Neural cell (in vitro differentiated cells): Measurements from ENCODE around the gene BTBD18.

Experiments used
- EZH2 ChIP-seq: fragments of 200-600, 300-800 bp; shearing (Covaris generic), sonication (generic); IDR thresholded peaks from 2 replicates; pipeline ENCODE4 v1.6.1; 2014; ENCODE audit warnings: antibody characterized with exemption, low read length, borderline replicate concordance, mild to moderate bottlenecking; ENCODE audit not compliant: insufficient read depth, poor library complexity, severe bottlenecking
- POLR2AphosphoS5 ChIP-seq: IDR thresholded peaks from 2 replicates; pipeline ENCODE4 v1.6.1; 2012
- TF ChIP-seq, protein P1 (sequence below): fragments of 450-650 bp; IDR thresholded peaks from 2 replicates; pipeline ENCODE4 v1.5.1; 2014; ENCODE audit warnings: antibody characterized with exemption, mild to moderate bottlenecking, moderate library complexity; ENCODE audit not compliant: poor library complexity, severe bottlenecking
- TF ChIP-seq, protein P2 (sequence below): IDR thresholded peaks from 2 replicates; pipeline ENCODE4 v1.6.1; 2012; ENCODE audit warnings: borderline replicate concordance

DNA sequence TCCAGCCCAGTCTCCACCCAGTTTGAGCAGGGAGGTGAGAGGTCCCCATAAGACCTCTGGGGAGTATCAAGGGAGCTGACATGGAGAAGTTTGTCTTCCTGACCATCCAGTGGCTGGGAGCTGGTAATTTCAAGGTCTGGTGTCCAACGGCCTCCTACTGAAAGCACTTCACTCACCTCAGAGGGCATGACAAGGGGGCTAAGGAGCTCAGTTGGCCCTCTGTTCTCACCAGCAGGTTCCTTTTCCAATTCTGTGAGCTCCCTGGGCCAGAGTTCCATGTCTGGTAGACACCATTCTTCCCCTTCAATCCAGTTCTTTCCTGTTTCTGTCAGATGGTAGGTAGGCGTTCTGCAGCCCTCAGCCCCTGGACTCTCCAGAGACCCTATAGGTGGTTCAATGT, 7.3 kb downstream of the BTBD18 start:
- TF ChIP-seq, protein P1, sequence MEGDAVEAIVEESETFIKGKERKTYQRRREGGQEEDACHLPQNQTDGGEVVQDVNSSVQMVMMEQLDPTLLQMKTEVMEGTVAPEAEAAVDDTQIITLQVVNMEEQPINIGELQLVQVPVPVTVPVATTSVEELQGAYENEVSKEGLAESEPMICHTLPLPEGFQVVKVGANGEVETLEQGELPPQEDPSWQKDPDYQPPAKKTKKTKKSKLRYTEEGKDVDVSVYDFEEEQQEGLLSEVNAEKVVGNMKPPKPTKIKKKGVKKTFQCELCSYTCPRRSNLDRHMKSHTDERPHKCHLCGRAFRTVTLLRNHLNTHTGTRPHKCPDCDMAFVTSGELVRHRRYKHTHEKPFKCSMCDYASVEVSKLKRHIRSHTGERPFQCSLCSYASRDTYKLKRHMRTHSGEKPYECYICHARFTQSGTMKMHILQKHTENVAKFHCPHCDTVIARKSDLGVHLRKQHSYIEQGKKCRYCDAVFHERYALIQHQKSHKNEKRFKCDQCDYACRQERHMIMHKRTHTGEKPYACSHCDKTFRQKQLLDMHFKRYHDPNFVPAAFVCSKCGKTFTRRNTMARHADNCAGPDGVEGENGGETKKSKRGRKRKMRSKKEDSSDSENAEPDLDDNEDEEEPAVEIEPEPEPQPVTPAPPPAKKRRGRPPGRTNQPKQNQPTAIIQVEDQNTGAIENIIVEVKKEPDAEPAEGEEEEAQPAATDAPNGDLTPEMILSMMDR = no peak
- TF ChIP-seq, protein P2, sequence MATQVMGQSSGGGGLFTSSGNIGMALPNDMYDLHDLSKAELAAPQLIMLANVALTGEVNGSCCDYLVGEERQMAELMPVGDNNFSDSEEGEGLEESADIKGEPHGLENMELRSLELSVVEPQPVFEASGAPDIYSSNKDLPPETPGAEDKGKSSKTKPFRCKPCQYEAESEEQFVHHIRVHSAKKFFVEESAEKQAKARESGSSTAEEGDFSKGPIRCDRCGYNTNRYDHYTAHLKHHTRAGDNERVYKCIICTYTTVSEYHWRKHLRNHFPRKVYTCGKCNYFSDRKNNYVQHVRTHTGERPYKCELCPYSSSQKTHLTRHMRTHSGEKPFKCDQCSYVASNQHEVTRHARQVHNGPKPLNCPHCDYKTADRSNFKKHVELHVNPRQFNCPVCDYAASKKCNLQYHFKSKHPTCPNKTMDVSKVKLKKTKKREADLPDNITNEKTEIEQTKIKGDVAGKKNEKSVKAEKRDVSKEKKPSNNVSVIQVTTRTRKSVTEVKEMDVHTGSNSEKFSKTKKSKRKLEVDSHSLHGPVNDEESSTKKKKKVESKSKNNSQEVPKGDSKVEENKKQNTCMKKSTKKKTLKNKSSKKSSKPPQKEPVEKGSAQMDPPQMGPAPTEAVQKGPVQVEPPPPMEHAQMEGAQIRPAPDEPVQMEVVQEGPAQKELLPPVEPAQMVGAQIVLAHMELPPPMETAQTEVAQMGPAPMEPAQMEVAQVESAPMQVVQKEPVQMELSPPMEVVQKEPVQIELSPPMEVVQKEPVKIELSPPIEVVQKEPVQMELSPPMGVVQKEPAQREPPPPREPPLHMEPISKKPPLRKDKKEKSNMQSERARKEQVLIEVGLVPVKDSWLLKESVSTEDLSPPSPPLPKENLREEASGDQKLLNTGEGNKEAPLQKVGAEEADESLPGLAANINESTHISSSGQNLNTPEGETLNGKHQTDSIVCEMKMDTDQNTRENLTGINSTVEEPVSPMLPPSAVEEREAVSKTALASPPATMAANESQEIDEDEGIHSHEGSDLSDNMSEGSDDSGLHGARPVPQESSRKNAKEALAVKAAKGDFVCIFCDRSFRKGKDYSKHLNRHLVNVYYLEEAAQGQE = no peak
- TF ChIP-seq EZH2 = no peak
- no peak for TF ChIP-seq POLR2AphosphoS5
